Tibial nerve (tissue), 4 donors: ENCODE data around the gene PPP1R14C. TPM values are rescaled to one million over a fixed set of nuclear protein-coding genes. Genes with fewer than 3 reads are reported as not detected.
A peak's percentile ranks its signal among the peaks of the same experiment; 100 is the strongest.

Experiments used
- DNase-seq, 2 donors: peaks; one replicate each; pipeline ENCODE4 v3.0.0-alpha.2; 2019; ENCODE audit warnings: low spot score in 2 of 2
- H3K27ac ChIP-seq, 4 donors: fragments of 200-600 bp; sonication (generic) in 3 of 4; one replicate each; pipeline ENCODE4 v1.5.1; 2017 to 2019; ENCODE audit warnings: mild to moderate bottlenecking in 1 of 4
- H3K27me3 ChIP-seq, 2 donors: fragments of 200-600 bp; sonication (generic) in 1 of 2; one replicate each; pipeline versions ENCODE4 v1.5.1 to v1.6.0; 2017 to 2019
- H3K36me3 ChIP-seq, 3 donors: fragments of 200-600 bp; sonication (generic); one replicate each; pipeline ENCODE4 v1.5.1; 2018 to 2019
- H3K4me1 ChIP-seq, 4 donors: fragments of 200-600 bp; sonication (generic) in 3 of 4; one replicate each; pipeline ENCODE4 v1.5.1; 2017 to 2019
- H3K4me3 ChIP-seq, 4 donors: fragments of 200-600 bp; sonication (generic) in 3 of 4; one replicate each; pipeline ENCODE4 v1.5.1; 2017 to 2019; ENCODE audit warnings: mild to moderate bottlenecking in 1 of 4, moderate library complexity in 1 of 4
- H3K9me3 ChIP-seq, 4 donors: fragments of 200-600 bp; sonication (generic) in 3 of 4; one replicate each; pipeline ENCODE4 v1.5.1; 2017 to 2019
- EP300 ChIP-seq, 2 donors: sonication (generic); formaldehyde crosslinking; IDR thresholded peaks; one replicate each; pipeline ENCODE4 v1.6.1; 2017; ENCODE audit warnings: antibody characterized with exemption in 2 of 2, mild to moderate bottlenecking in 1 of 2
- POLR2A ChIP-seq, 2 donors: fragments of 450-650 bp; IDR thresholded peaks; one replicate each; pipeline ENCODE4 v1.6.1; 2017; ENCODE audit warnings: antibody characterized with exemption in 2 of 2, mild to moderate bottlenecking in 2 of 2, moderate library complexity in 2 of 2
- WGBS, 2 donors: methylation state at CpG; one replicate each; pipeline ENCODE4 v1.1.5; 2018; 5-methylcytosine and 5-hydroxymethylcytosine counted together
- total RNA-seq, 4 donors: library from RNA; depleted of rRNA; stranded (reverse); fragments of >200 nt; gene quantifications; one replicate each; pipeline ENCODE4 v1.1.0, GENCODE V29; 2016
- TF ChIP-seq, protein P1 (sequence below), 5 experiments: fragments of 200-600 bp in 3 of 5; fragments of 450-650 bp in 2 of 5; sonication (generic) in 3 of 5; IDR thresholded peaks; one replicate each; pipeline ENCODE4 v1.5.1; 2016 to 2019; ENCODE audit warnings: antibody characterized with exemption in 5 of 5, mild to moderate bottlenecking in 3 of 5, moderate library complexity in 2 of 5

PPP1R14C gene
- total RNA-seq, 4 donors from 2014 or later = 0.42 TPM; not detected in 3

- TF ChIP-seq EP300 (IDR thresholded peaks at IDR 0.05) (no peak), POLR2A (IDR thresholded peaks at IDR 0.05) (no peak)
- TF ChIP-seq, protein P1, sequence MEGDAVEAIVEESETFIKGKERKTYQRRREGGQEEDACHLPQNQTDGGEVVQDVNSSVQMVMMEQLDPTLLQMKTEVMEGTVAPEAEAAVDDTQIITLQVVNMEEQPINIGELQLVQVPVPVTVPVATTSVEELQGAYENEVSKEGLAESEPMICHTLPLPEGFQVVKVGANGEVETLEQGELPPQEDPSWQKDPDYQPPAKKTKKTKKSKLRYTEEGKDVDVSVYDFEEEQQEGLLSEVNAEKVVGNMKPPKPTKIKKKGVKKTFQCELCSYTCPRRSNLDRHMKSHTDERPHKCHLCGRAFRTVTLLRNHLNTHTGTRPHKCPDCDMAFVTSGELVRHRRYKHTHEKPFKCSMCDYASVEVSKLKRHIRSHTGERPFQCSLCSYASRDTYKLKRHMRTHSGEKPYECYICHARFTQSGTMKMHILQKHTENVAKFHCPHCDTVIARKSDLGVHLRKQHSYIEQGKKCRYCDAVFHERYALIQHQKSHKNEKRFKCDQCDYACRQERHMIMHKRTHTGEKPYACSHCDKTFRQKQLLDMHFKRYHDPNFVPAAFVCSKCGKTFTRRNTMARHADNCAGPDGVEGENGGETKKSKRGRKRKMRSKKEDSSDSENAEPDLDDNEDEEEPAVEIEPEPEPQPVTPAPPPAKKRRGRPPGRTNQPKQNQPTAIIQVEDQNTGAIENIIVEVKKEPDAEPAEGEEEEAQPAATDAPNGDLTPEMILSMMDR (IDR thresholded peaks at IDR 0.05) = no peak
- 93 to 95% methylated on average over 7 of the region's 7 CpGs for WGBS, 2 donors
- no peaks in the 10 kb centered on the region for H3K9me3 ChIP-seq
Measured at GRCh38 chr6:150198532-150198931, 55.7 kb downstream of the PPP1R14C start.

DNA sequence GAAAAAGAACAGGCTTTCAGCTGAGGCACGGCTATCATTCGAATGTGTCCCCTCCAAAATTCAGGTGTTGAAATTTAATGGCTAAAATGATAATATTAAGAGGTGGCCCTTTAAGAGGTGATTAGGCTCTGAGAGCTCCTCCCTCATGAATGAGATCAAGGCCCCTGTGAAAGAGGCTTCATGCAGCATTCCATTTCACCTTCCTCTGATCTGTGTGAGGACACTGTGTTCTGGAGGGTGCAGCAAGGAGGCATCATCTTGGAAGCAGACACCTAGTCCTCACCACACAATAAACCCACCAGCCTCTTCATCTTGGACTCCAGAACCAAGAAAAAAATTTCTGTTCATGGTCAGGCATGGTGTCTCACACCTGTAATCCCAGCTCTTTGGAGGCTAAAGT is 56.4 kb downstream of the PPP1R14C start:
- Histone ChIP-seq H3K9me3 (no peaks in the 10 kb centered on the region), H3K36me3 (no peaks in the 10 kb centered on the region), H3K4me1 (no peaks in the 10 kb centered on the region), H3K4me3 (no peak overlapping the region), H3K27me3 (no peaks in the 10 kb centered on the region), H3K27ac (no peak overlapping the region)
- 95 to 98% methylated on average over 2 of the region's 2 CpGs for WGBS, 2 donors
- no peak for DNase-seq
- TF ChIP-seq, protein P1 (IDR thresholded peaks at IDR 0.05) = no peak
- TF ChIP-seq POLR2A (IDR thresholded peaks at IDR 0.05) (no peak), EP300 (IDR thresholded peaks at IDR 0.05) (no peak)

More at GRCh38 chr6:150198532-150198931, 55.7 kb downstream of the PPP1R14C start:
- H3K4me1 ChIP-seq = no peaks in the 10 kb centered on the region
- no peaks in the 10 kb centered on the region for H3K36me3 ChIP-seq
- no peak overlapping the region for H3K27ac ChIP-seq
- no peak overlapping the region for H3K4me3 ChIP-seq
- DNase-seq = no peak
- no peaks in the 10 kb centered on the region for H3K27me3 ChIP-seq

DNA sequence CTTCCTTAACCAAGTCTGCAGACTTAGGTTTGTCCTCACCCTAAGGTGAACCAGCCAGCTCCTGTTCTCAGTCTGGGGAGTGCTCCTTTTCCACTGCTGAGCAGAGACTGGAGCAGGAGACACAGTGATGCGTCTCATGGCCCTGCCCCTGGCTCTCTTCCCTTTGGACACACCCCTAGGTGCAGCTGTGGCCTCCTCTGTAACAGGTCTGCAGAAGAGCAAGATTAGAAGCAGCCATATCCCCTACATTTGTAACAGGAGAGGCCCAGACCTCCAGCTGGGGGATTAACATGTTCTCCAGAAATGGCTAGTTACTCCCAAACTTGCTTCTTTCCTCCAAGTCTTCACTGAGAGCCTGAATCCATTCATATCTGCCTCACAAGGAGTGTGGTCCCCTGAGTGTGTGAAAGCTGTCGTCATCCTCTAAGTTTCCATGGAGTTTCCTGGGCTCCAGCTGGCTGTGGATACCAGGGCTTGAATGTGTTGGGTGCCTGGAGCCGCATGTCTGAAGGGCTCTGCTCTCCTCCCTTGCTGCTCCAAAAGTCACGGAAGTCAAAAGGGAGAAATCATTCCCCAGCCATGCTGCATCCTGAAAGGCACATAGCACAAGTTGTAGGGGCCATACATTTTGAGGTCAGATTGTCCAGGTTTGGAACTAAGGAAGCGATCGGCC is 57.7 kb downstream of the PPP1R14C start:
- TF ChIP-seq POLR2A (IDR thresholded peaks at IDR 0.05) = no peak
- TF ChIP-seq, protein P1 (IDR thresholded peaks at IDR 0.05) = no peak
- no peak for TF ChIP-seq EP300 (IDR thresholded peaks at IDR 0.05)
- 72 to 74% methylated on average over 6 of the region's 6 CpGs for WGBS, 2 donors
- no peaks in the 10 kb centered on the region for H3K27me3 ChIP-seq
- no peak for DNase-seq
- H3K36me3 ChIP-seq = no peaks in the 10 kb centered on the region
- H3K27ac ChIP-seq = no peak overlapping the region
- H3K9me3 ChIP-seq = no peaks in the 10 kb centered on the region
- no peak overlapping the region for H3K4me3 ChIP-seq
- H3K4me1 ChIP-seq = no peaks in the 10 kb centered on the region

DNA sequence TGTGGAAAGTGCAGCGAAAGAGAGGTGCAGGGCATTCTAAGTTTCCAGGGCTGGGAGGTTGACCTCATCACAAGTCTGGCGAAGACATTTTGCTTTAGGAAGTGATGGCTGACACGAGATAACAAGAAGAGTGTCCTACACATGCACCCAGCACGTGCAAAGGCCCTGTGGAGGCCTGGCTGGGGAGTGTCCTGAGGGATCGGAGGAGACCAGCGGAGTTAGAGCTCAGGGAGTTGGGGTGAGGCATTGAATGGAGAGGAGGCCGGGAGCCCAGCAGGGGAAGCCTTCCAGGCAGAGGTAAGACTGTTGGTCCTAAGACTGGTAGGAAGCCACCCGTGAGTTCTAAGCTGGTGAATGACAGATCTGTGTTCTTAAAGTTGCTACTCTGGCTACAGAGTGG is 58.4 kb downstream of the PPP1R14C start:
- TF ChIP-seq, protein P1 (IDR thresholded peaks at IDR 0.05) = no peak
- TF ChIP-seq EP300 (IDR thresholded peaks at IDR 0.05) (no peak), POLR2A (IDR thresholded peaks at IDR 0.05) (no peak)
- no peaks in the 10 kb centered on the region for H3K27me3 ChIP-seq
- H3K4me3 ChIP-seq = no peak overlapping the region
- H3K9me3 ChIP-seq = no peaks in the 10 kb centered on the region
- DNase-seq = no peak
- no peak overlapping the region for H3K27ac ChIP-seq
- no peaks in the 10 kb centered on the region for H3K4me1 ChIP-seq
- H3K36me3 ChIP-seq = no peaks in the 10 kb centered on the region
- 88 to 92% methylated on average over 8 of the region's 8 CpGs for WGBS, 2 donors

DNA sequence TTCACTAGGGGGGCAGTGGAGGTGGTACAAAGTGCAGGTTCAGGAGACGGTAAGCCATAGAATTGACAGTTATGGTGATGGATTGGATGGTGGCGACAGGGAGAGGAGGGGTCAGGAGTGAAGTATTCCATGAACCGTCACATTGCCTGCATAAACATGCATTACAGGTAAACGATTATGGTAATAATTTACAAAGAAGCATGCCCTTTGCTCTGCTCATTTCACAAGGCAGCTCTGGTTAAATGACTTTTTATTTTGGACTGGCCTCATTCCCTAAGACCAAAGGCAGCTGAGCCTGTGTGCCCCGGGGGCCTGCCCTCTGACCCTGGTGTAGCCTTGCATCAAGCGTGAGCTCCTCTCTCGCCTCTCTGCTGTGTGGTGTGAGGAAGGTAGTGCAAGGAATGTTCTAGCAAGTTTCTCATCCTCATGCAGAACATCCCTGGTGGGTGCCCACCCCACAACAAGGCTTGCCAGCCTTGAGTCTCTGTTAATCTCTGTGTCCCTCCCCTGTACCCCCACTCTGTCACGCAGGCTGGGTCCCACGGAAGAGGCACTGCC is 59.0 kb downstream of the PPP1R14C start:
- H3K4me3 ChIP-seq = no peak overlapping the region
- H3K27me3 ChIP-seq = no peaks in the 10 kb centered on the region
- no peaks in the 10 kb centered on the region for H3K36me3 ChIP-seq
- H3K9me3 ChIP-seq = no peaks in the 10 kb centered on the region
- no peak for DNase-seq
- WGBS, 2 donors = 71% methylated on average over 9 of the region's 9 CpGs
- TF ChIP-seq EP300 (IDR thresholded peaks at IDR 0.05) (no peak), POLR2A (IDR thresholded peaks at IDR 0.05) (no peak)
- TF ChIP-seq, protein P1 (IDR thresholded peaks at IDR 0.05) = no peak
- no peaks in the 10 kb centered on the region for H3K4me1 ChIP-seq
- H3K27ac ChIP-seq = peak overlapping the region in 1 of 4 donors; percentile 56
